Measurements from ENCODE around the gene EVPL. TPM values are rescaled to one million over a fixed set of nuclear protein-coding genes. Genes with fewer than 3 reads are reported as not detected.
"Not testable (repeated sequence)": the region's sequence is repeated elsewhere in the genome, so short reads cannot be mapped to it uniquely, and the experiment has no call there.

EVPL gene
- total and polyA plus RNA-seq, 8 donors, result 1.2 to 105 (median 9.0) TPM

DNA sequence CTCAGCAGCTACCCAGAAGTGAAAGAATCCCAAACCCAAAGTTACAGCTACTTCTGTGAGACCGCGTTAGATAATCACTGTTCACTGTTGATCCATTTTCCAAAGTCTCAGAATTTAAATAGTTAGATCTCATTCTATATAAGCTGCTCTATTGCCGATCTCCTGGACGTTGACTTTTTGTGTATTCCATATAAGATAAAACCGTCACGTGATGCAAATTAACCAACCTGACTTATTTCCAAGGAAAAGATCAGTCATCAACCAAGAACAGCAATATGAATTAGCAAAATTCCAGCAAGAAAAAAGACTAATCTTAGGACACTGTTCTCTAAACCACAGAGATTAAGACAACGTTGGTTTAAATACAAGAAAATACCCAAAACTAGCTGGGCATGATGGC is 56.5 kb downstream of the EVPL start:
- Histone ChIP-seq H3K4me1 (peaks cover 6 to 74% (median 19%) of the 10 kb centered on the region in 4 donors), H3K4me3 (no peak overlapping the region), H3K27ac (peak overlapping the region in 3 of 5 donors; percentile 32 to 69 (median 63)), H3K36me3 (peaks cover 7 to 64% (median 51%) of the 10 kb centered on the region in 4 donors), H3K9me3 (no peaks in the 10 kb centered on the region), H3K27me3 (no peaks in the 10 kb centered on the region)
- DNase-seq, result no peak
- TF ChIP-seq EP300 (IDR thresholded peaks at IDR 0.05) (no peak), POLR2AphosphoS5 (IDR thresholded peaks at IDR 0.05) (no peak), POLR2A (IDR thresholded peaks at IDR 0.05) (no peak)
- TF ChIP-seq, protein P1, sequence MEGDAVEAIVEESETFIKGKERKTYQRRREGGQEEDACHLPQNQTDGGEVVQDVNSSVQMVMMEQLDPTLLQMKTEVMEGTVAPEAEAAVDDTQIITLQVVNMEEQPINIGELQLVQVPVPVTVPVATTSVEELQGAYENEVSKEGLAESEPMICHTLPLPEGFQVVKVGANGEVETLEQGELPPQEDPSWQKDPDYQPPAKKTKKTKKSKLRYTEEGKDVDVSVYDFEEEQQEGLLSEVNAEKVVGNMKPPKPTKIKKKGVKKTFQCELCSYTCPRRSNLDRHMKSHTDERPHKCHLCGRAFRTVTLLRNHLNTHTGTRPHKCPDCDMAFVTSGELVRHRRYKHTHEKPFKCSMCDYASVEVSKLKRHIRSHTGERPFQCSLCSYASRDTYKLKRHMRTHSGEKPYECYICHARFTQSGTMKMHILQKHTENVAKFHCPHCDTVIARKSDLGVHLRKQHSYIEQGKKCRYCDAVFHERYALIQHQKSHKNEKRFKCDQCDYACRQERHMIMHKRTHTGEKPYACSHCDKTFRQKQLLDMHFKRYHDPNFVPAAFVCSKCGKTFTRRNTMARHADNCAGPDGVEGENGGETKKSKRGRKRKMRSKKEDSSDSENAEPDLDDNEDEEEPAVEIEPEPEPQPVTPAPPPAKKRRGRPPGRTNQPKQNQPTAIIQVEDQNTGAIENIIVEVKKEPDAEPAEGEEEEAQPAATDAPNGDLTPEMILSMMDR (IDR thresholded peaks at IDR 0.05), result no peak
- 50 to 82% (median 68%) methylated on average over 7 of the region's 7 CpGs for WGBS, 5 donors
- intact Hi-C loops (cut with DNase I; ENCODE audit: low total_unique reads), result no loop called here

DNA sequence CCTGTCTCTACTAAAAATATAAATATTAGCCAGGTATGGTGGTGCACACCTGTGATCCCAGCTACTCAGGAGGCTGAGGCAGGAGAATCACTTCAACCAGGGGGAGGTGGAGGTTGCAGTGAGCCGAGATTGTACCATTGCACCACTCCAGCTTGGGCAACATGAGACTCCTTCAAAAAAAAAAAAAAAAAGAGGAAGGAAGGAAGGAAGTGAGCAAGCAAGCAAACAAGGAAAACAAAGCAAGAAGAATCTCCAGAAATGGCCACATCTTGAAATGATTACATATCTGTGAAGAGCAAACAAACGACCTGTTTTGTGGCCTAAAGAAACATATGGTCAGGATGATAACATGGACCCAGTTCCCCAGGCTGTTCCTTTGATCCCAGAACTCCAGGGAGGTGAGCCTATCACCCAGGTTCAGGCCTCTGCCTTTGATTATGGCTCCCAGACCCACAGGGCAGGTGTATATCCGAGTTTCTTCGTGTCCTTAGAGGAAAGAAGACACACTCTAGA is 57.0 kb downstream of the EVPL start:
- intact Hi-C loops (cut with DNase I; ENCODE audit: low total_unique reads), result no loop called here
- WGBS, 5 donors, result 21 to 49% (median 34%) methylated on average over 4 of the region's 4 CpGs
- Histone ChIP-seq H3K27me3 (no peaks in the 10 kb centered on the region), H3K27ac (peak overlapping the region in 4 of 5 donors; percentile 4 to 69 (median 48)), H3K4me1 (peaks cover 6 to 72% (median 14%) of the 10 kb centered on the region in 4 donors), H3K36me3 (peaks cover 7 to 64% (median 52%) of the 10 kb centered on the region in 4 donors), H3K9me3 (no peaks in the 10 kb centered on the region), H3K4me3 (no peak overlapping the region)
- DNase-seq, result no peak
- TF ChIP-seq POLR2AphosphoS5 (IDR thresholded peaks at IDR 0.05) (peak in 1 of 3 donors; percentile 36), POLR2A (IDR thresholded peaks at IDR 0.05) (no peak)
- TF ChIP-seq, protein P1 (IDR thresholded peaks at IDR 0.05), result no peak

DNA sequence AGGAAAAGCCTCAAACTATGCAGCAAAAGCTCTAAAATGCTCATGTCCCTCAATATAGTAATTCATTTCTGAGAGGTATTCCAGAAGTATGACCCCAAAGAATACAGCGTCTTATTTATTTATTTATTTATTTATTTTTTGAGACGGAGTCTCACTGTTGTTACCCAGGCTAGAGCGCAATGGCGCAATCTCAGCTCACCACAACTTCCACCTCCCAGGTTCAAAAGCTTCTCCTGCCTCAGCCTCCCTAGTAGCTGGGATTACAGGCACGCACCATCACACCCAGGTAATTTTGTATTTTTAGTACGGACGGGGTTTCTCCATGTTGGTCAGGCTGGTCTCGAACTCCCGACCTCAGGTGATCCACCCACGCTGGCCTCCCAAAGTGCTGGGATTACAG is 58.1 kb downstream of the EVPL start:
- intact Hi-C loops (cut with DNase I; ENCODE audit: low total_unique reads); H3K27me3 ChIP-seq; DNase-seq; H3K4me3 ChIP-seq; H3K9me3 ChIP-seq: not testable (repeated sequence)
- H3K4me1 ChIP-seq, result peaks cover 6 to 64% (median 12%) of the 10 kb centered on the region in 4 donors
- peak overlapping the region in 2 of 5 donors; percentile 63 to 69 for H3K27ac ChIP-seq
- peaks cover 7 to 64% (median 49%) of the 10 kb centered on the region in 4 donors for H3K36me3 ChIP-seq
- 85 to 98% (median 93%) methylated on average over 10 of the region's 10 CpGs for WGBS, 5 donors

DNA sequence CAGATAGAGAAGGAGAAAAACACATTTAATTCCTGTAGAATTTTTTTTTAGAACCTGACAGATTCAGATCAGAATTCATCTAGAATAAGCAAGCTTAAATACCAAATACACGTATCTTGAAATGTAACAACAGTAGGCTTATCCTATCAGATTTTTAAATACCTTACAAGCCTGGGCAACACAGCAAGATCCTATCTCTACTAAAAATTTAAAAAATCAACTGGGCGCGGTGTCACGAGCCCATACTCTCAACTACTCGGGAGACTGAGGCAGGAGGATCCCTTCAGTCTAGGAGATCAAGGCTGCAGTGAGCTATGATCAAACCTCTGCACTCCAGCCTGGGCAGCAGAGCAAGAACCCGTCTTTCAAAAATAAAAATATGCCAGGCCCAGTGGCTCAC is 61.6 kb downstream of the EVPL start:
- H3K4me1 ChIP-seq, result peaks cover 2 to 55% (median 10%) of the 10 kb centered on the region in 4 donors
- TF ChIP-seq EP300 (IDR thresholded peaks at IDR 0.05) (no peak), POLR2A (IDR thresholded peaks at IDR 0.05) (no peak), POLR2AphosphoS5 (IDR thresholded peaks at IDR 0.05) (no peak)
- TF ChIP-seq, protein P1 (IDR thresholded peaks at IDR 0.05), result no peak
- no peak overlapping the region for H3K27ac ChIP-seq
- peaks cover 4 to 47% (median 31%) of the 10 kb centered on the region in 4 donors for H3K36me3 ChIP-seq
- H3K4me3 ChIP-seq, result no peak overlapping the region
- intact Hi-C loops (cut with DNase I; ENCODE audit: low total_unique reads), result no loop called here
- no peaks in the 10 kb centered on the region for H3K9me3 ChIP-seq
- no peak for DNase-seq
- H3K27me3 ChIP-seq, result no peaks in the 10 kb centered on the region
- 84 to 88% (median 86%) methylated on average over 6 of the region's 6 CpGs for WGBS, 5 donors

DNA sequence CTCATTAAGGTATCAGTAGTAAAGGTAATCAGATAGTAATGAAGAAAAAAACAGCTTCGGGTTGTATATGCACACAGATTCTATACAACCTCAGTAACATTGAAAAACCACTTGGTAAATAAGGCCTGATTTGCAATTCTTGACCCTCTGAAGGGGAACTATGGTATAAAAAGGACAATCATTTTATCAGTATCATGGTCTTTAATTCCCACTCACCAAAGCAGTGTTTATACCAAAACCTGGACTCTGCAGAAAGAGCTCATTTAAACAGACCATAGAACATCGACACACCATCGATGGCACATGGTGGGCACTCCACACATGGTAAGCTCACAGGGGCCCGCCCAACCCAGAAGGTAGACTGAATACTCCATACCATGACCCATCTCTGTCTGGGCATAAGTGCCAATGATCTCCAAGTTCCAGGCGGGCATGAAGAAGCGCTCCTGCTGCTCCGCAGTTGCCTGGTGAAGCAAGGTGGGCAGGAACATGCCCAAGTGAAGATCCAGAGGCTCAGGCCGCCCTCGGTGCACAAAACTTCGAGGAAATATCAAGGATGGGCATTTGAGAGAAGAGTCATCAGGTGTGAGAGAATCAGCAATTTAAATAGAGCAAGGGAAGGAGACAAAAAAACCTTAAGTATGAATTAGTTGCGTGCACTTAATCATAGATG is 67.1 kb downstream of the EVPL start:
- Histone ChIP-seq H3K36me3 (peaks cover 15 to 51% (median 38%) of the 10 kb centered on the region in 4 donors), H3K4me3 (no peak overlapping the region), H3K27me3 (no peaks in the 10 kb centered on the region), H3K4me1 (peaks cover 19 to 56% (median 33%) of the 10 kb centered on the region in 4 donors), H3K9me3 (no peaks in the 10 kb centered on the region), H3K27ac (peak overlapping the region; percentile 10 to 74 (median 54))
- DNase-seq, result no peak
- WGBS, 5 donors, result 73 to 86% (median 81%) methylated on average over 11 of the region's 11 CpGs
- TF ChIP-seq POLR2AphosphoS5 (IDR thresholded peaks at IDR 0.05) (no peak), POLR2A (IDR thresholded peaks at IDR 0.05) (no peak), EP300 (IDR thresholded peaks at IDR 0.05) (no peak)
- TF ChIP-seq, protein P1 (IDR thresholded peaks at IDR 0.05), result no peak
- intact Hi-C loops (cut with DNase I; ENCODE audit: low total_unique reads), result no loop called here

Measured in stomach (tissue), 9 donors.